ENCODE results near the gene ZFP36L1.
A peak's percentile ranks its signal among the peaks of the same experiment; 100 is the strongest.

ZFP36L1 gene

GRCh38 chr14:68775614-68776126 lies 17.2 kb downstream of the ZFP36L1 start:
- TF ChIP-seq, protein P1, sequence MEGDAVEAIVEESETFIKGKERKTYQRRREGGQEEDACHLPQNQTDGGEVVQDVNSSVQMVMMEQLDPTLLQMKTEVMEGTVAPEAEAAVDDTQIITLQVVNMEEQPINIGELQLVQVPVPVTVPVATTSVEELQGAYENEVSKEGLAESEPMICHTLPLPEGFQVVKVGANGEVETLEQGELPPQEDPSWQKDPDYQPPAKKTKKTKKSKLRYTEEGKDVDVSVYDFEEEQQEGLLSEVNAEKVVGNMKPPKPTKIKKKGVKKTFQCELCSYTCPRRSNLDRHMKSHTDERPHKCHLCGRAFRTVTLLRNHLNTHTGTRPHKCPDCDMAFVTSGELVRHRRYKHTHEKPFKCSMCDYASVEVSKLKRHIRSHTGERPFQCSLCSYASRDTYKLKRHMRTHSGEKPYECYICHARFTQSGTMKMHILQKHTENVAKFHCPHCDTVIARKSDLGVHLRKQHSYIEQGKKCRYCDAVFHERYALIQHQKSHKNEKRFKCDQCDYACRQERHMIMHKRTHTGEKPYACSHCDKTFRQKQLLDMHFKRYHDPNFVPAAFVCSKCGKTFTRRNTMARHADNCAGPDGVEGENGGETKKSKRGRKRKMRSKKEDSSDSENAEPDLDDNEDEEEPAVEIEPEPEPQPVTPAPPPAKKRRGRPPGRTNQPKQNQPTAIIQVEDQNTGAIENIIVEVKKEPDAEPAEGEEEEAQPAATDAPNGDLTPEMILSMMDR (IDR thresholded peaks at IDR 0.05; ENCODE audit: low read depth, low read length) = no peak
- DNase-seq (ENCODE audit: extremely low read depth, low read depth) = no peak

GRCh38 chr14:68774771-68775613 lies 17.9 kb downstream of the ZFP36L1 start:
- TF ChIP-seq, protein P1 (IDR thresholded peaks at IDR 0.05; ENCODE audit: low read depth, low read length) = peak; percentile 10

GRCh38 chr14:68772761-68773381 lies 20.0 kb downstream of the ZFP36L1 start:
- TF ChIP-seq, protein P1 (IDR thresholded peaks at IDR 0.05; ENCODE audit: low read depth, low read length) = no peak
- DNase-seq (ENCODE audit: extremely low read depth, low read depth) = no peak

More at GRCh38 chr14:68774771-68775613, 17.9 kb downstream of the ZFP36L1 start:
- no peak for DNase-seq (ENCODE audit: extremely low read depth, low read depth)

DNA sequence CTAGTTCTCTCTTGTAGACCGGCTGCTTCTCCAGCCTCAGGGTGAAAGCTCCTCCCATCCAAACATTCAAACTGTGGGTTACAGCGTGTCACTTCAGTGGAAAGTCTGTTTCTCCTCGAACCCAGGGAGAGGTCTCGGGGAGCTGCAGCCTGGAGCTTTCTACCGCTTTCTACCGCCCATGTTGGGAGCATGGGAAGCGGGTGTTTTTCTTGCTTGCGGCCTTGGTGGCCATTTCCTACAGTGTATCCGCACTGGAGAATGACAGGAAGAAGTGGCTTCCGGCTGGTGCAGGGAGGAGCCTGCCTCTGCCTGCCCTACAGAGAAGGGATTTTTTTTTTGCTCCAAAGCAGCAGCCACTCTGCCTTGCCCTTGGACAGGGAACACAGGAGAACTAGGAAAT lies 21.2 kb downstream of the ZFP36L1 start:
- TF ChIP-seq, protein P1 (IDR thresholded peaks at IDR 0.05; ENCODE audit: low read depth, low read length) = no peak
- DNase-seq (ENCODE audit: extremely low read depth, low read depth) = no peak

GRCh38 chr14:68770553-68771286 lies 22.1 kb downstream of the ZFP36L1 start:
- TF ChIP-seq, protein P1 (IDR thresholded peaks at IDR 0.05; ENCODE audit: low read depth, low read length) = no peak
- no peak for DNase-seq (ENCODE audit: extremely low read depth, low read depth)

DNA sequence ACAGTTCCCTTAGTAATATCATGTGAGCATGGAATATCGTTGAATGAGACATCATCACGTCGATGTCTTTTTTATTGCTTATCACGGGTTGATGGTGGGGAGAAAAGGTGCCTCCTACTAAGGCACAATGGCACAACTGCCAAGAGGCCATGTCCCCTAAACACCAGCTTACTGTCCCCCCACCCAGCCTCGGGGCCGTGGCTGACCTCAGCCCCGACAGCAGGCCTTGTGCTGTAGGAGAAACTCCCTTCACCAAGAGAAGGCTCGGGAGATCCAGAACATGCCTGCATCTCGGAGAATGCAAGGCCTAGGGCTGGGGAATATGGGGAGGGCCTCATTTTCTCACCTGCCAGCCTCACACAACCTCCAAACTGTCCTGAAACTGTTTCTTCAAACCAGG lies 22.8 kb downstream of the ZFP36L1 start:
- TF ChIP-seq, protein P1 (IDR thresholded peaks at IDR 0.05; ENCODE audit: low read depth, low read length) = no peak
- DNase-seq (ENCODE audit: extremely low read depth, low read depth) = no peak

Measured in AG09319 (cell line).